ENCODE measurements around the gene SGCE.

The SGCE gene

DNA sequence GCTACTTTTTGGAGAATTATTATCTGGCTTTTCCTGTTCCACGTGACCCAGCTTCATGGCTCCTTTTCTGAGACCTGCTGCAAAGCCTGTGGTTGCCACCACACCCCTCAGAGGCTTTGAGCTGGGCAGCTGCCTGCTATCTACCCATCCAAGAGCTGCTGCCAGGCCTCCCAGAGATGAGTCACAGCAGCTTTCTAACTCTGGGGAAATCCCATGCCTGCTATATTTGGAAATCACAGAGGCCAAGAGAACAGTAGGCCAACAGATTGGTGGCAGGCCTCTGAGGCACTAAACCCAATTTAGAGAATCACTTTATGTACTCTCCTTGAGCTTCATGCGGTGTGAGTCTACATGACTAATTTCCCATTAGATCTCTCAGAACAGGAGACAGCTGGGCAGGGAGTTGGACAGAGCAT lies 35.2 kb downstream of the SGCE start:
- FAIRE-seq, result no peak

DNA sequence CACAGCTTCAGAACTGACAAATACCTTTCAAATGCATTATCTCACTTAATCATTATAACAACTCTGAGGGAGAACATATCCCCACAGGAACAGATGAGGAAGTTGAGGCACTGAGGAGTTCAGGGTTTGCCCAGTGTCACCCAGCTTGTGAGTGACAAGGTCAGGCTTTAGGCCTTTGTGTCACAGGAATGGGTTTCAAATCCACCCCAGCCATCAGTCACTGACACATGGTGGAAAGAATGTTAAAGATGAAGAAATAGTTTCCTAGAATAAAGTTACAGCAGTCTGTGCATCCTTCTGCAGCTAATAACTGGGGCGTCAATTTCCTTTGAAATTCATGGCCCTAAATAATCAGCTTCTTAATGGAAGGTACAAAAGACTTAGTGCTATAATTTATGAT lies 37.8 kb downstream of the SGCE start:
- FAIRE-seq, result no peak

DNA sequence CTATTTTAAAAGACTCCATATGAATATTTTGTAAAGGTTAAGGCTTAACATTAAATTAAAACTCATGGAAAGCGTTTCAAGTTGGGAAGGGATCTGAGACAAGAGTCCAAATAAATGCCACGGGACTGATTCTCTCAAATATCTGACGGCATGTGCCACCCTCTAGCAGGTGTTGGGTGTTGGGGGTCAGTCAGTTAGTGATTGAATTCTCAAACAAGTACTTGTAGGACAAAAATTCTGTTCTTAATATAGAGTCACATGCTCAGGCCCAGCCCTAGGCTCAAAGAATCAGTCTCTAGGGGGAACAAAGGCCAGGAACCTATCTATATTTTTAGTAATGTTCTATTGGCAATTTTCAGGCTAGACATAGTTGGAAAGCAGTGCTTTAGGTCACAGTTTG lies 39.1 kb downstream of the SGCE start:
- FAIRE-seq, result no peak

DNA sequence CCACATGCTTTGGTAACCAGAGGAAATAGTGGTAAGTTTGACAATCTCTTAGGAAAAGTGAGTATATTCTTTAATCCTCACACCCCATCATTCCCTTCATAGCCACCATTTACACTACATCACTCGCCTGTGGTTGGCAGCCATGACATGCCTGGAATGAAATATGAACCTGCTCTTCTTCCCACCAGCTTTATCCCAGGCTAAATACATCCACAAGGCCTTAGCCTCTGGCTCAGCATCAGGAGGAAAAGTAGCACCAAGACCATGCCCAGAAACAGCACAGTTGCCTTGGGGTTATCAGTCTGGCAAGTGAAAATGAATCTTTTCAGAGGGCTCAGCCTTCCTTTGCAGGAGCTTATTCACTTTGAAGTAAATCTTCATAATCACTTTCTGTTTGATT lies 40.3 kb downstream of the SGCE start:
- FAIRE-seq, result no peak

DNA sequence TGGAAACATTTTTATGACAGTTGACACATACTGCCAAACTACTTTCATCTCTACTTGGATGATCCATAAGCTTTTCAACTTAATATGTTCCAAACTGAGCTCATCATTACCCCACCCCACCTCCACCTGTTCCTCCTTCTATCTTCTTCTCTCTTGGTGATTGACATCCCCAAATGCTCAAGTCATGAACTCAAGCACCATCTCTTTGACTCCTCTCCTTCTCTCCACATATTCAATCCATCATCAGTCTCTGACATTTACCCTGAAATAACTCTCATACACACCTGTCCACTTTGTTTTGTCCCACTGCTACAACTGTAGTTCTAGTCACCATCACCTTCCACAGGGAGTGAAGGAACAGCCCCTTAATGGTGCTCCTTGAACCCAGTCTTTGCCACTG lies 43.3 kb downstream of the SGCE start:
- no peak for FAIRE-seq

DNA sequence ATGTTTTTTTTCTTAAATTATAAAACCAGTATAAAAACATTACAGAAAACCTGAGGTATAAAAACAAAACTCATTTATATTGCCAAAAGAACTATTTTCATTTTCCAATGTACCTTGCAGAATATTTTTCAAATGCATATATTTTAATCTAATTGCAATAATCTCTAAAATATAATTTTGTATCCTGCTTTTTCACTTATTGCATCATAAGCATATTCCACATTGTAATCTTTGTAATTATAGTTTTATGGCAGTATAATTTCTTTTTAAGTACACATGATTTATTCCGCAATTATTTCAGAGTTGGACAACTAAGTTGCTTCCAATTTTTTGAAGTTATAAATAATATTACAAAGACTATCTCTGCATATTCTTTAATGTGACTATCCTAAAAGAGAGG lies 43.7 kb downstream of the SGCE start:
- no peak for FAIRE-seq

DNA sequence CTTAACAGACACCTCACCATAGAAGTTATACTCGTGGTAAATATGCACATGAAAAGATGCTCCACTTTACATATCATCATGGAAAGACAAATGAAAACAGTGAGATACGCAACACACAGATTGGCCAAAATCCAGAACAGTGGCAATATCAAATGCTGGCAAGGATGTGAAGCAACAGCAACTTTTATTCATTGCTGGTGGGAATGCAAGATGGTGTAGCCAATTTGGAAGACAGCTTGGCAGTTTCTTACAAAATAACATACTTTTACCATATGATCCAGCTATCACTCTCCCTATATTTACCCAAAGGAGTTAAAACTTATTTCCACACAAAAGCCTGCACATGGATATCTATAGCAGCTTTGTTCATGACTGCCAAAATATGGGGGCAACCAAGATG lies 46.4 kb downstream of the SGCE start:
- FAIRE-seq, result no peak

DNA sequence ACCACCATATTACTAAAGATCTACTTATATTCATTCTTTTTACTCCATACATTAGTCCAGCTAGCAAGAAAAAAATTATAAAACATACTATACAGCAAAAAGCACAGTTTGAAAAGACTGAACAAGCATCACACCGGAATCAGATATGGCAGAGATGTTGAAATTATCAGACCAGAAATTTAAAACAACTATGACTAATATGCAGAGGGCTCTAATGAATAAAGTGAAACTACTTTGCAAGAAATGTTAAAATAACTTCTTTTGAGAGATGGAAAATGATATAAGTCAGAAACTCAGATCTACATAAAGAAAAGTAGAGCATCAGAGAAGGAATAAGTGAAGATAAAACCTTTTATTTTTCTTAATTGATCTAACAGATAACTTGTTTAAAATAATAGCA lies 50.9 kb downstream of the SGCE start:
- peak; percentile 88 for FAIRE-seq

DNA sequence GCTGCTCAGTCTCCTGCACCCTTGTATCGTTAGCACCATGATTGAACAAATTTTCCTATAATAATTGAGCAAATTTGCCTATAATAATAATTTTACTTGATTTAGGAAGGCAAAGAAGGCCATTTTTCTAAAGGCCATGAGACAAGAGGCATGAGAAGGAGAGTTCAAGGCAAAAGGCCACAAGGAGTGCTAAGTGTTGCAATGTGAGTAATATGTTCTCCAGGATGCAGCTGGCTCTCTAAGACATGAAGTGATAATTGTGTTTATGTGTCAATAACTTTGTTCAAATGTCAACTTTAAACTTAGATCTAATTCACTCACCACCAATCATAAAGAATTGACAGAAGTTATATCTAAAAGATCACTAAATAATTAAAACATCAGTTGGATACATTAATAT lies 53.8 kb downstream of the SGCE start:
- no peak for FAIRE-seq

DNA sequence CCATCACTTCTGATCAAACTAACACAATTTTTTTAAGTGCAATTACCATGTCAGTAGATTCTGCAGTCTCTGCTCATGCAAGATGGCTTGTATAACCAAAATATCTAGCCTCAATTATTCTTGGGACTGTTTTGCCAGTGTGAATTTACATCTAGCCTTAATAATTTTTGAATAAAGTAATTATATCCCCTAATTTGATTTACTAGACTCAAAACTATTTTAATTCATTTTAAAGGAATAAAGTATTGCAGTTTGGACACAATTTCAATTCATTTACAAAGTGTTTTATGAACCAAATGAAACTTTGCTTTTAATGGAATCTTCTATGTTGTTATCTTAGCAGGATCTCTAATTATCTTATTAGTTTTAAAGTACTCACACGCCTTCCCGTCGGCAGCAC lies 55.7 kb downstream of the SGCE start:
- no peak for FAIRE-seq

DNA sequence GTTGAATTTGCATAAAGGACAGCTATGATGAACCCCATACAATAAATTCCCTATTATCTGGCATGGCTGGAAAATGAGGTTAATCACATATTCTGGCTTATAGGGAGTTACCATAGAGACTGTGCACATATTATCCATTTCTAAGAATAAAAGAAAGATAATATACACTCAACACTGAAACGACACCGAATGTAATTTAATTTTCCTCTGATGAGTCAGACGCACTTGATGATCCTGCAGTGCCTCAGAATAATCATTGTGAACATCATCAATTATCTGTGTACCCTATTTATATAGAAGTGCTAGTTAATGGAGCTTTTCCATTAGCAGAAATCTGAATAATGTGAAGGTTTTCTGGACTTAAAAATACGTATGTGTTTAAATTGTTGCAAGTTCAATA lies 60.2 kb downstream of the SGCE start:
- no peak for FAIRE-seq

DNA sequence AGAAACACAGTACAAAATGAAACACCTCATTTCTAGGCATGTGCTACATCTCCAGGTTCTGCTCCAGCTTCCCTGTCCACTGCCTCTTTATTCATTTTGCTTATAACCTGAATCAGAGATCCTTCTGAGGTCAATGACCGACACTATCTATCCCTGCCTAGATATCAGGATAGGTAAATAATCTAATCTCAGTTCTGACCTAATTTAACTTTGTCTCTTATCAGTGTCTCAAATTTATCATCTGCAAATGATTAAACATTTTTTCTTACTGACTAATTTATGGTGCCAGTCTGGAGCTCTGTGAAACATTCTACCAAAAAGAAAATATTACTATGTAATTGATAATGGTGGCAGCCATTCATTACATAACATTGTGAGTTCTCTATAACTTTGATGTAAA lies 61.1 kb downstream of the SGCE start:
- no peak for FAIRE-seq

DNA sequence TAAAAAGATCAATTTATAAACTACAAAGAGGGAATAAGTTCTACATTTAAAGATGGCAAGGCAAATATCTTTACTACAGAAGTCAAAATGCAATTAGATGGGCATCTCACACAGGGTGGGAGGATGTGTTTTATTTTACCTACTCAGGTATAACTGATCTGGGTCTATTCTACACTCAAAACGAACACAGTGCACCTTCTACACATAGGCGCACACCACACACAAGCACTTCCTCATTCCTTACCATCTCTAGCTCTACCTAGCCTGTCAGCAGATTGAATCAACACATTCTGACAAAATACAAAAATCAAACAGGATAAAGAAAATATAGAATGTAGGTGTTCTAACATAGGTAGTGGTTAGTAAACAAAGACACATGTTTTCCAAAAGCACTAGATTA lies 64.8 kb downstream of the SGCE start:
- FAIRE-seq, result no peak

DNA sequence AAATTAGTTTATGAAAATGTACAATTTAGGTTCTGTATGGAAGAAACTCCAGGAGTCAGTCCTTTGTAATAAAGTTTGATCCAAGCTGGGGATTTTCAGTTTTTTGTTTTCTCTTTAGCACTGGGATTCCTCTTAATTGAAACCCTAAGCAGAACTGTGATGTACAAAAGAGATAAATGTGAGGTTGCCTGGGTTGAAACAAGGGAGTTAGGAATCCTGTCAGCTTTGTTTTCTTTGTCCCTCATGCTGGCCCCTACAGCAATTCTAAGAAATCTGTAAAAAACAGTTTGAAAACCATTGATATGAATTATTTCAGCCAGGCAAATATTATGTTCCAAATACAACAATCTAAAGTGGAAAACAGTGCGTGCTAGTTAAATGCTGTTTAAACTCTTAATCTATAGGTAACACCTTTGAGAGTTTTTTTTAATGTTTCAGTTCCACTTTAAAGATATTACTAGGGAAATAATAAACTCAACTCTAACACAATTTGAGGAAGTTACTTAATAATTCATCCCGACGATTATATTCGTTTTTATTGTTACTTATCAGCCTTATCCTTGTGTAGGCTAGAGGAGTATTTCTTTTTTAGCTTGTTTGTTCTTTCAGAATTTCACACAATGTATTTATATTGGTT lies 65.3 kb downstream of the SGCE start:
- no peak for FAIRE-seq

DNA sequence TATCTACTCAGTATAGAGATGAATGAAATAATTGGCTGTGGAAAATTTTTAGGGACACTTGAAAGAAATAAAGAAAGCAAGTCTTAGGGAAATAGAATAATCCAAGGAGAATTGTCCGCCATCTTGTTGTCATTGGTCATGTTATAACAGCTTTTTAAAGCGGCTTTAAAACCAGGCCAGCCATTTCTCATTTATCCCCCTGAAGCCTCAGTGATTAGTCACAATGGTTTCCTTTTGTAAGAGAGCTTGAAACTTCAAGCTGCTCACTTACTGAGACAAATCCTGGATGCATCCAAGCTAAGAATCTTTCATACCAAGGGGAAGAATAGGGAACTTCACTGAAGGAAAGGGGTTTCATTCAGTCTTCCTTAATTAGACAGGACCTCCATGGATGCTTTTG lies 67.9 kb downstream of the SGCE start:
- FAIRE-seq, result no peak

DNA sequence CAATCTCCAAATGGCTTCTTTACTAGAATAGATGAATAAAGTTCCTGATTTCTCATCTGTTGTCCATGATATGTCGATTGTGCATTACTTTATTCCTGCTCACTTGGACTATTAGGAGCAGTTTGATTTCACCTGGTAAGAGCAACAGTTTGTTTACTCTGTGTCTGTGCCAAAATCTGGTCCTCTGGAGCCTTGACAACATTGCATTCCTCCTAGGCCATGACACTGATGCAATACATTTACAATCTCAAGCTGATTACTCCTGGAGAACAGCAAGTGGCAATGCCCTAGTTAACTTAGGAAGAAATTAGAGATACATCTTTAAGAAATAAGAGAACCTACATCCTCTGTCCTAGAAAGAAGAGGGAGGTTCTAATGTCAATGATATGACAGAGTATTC lies 71.8 kb downstream of the SGCE start:
- FAIRE-seq, result no peak

DNA sequence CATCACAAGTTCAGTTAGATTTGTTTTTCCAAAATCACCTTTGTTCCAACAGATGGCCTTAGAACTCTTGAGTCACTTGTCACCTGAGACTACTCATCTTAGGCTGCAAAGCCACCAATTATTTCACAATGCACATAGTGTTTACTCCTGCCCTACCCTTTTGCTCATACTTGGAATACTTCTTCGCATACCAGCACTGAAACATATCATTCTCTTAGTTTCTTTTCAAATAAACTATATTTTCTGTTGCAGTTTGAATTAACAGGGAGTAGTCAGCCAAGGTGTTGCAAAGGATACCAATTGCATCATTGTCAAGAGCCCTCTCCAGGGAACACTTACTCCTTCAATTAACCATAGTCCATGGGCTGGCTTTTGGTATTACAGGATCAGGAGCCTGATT lies 75.3 kb downstream of the SGCE start:
- no peak for FAIRE-seq

DNA sequence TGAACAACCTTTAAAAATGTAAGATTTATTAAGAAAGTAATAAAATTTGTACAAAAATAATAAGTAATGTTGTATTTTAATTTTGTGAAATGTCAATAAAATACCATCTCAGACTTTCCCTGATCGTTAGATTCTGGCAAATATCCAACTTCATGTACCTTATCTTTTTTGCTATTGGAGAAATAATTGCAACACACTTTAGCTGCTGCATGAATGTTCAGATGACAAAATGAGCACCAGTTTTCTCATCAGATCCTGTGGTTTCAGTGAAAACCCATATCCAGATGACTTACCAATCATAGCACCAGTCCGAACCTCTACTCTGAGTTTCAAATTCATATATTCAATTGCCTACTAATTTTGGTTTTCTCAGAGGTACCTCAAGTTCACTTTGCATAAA lies 76.5 kb downstream of the SGCE start:
- peak; percentile 34 for FAIRE-seq

DNA sequence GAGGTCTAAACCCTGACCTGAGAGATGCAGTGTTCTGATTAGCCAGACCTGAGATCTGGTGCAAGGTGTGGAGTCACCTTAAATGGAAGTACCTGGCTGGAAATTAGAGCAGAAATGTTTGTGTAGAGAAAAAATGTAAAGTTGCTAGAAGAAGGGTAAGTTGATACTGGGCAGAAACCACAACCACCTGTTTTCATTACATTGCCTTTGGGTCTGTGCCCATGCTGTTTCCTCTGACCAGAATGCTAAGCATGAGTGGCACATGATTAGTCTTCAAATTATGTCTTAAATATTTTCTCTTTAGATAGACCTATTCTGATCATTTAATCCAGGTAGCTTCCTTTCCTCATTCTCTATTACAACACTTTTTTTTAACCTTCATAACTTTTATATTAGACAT lies 77.3 kb downstream of the SGCE start:
- FAIRE-seq, result no peak

DNA sequence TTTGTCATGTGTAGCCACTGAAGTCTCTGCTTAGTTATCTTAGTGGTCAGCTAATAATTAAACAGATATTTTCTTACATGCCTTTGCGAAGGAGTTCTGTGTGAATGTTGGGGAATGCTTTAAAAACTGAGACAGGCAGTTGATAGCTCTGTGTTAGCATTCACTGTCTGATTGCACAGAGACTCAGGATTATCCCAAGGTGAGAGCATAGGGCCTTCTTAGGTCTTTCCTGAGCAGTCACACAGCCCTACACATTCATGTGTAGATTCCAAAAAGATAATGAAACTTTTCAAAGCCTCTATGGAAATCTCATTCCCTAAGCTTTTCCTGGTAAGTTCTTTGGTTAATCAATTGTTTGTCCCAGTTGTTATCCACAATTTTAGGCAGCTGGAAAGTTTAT lies 78.6 kb downstream of the SGCE start:
- FAIRE-seq, result no peak

DNA sequence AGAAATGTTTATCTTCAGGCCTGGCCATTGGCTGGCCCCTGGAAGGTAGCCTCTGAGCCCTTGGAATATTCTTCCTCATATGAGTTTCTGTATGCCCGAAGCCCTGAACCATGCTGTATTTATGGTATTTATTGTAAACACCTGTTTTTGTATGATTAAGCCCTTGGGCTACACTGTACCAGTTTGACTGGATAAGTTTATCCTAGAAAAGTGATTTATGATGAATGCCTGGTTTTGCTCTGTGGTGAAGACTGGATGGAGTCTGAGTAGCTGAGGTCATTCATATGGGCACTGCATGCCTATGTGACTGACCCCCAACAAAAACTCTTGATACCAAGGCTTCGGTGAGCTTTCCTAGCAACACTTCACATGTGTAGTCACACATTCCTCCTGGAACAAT lies 79.6 kb downstream of the SGCE start:
- no peak for FAIRE-seq

DNA sequence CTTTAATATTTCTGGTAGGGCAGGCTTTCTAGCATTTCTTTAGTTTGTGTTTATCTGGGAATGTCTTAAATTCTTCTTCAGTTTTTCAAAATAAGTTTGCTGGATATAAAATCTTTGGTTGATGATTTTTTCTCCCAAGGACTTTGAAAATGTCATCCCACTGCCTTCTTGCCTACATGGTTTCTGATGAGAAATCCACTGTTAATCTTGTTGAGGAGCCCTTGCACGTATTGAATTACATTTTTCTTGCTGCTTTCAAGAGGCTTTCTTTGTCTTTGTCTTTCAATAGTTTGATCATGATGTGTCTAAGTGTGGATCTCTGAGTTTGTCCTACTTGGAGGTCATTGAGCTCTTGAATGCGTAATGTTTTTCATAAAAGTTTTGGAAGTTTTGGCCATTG lies 80.3 kb downstream of the SGCE start:
- FAIRE-seq, result no peak

DNA sequence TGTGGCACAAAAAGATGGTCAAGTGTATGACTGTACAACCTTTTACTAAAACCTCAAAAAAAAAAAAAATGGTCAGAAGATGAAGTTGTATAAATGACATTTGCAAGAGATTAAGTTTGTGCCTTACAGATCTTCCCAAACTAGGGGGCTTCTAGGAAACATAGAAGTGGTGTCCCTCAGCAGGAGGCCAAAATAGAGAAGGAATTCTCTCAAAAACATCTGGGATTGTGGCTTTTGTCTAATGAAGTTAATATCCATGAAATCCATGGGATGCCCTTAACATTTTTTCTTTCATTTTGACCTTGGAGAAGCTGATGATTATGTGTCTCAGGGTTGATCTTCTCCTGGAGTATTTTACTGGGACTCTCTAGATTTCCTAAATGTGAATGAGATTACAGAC lies 84.1 kb downstream of the SGCE start:
- no peak for FAIRE-seq

DNA sequence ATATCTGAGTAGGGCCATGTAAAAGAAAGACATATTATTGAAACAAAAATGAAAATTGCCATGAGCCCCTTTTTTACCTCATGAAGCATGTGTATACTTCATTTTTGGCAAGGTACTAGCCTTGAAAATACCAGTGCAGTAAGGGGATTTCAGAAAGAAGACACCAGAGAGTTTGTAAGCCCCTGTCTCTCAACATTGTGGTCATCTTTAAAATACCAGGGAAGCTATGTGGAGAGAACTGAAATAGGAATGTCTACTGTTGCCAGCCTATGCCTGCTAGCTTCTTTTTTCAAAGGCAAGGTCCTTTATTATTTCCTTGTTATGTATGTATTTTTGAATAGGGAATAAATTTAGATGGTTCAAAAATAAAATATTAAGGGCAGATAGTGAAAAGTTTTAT lies 88.5 kb downstream of the SGCE start:
- FAIRE-seq, result no peak

DNA sequence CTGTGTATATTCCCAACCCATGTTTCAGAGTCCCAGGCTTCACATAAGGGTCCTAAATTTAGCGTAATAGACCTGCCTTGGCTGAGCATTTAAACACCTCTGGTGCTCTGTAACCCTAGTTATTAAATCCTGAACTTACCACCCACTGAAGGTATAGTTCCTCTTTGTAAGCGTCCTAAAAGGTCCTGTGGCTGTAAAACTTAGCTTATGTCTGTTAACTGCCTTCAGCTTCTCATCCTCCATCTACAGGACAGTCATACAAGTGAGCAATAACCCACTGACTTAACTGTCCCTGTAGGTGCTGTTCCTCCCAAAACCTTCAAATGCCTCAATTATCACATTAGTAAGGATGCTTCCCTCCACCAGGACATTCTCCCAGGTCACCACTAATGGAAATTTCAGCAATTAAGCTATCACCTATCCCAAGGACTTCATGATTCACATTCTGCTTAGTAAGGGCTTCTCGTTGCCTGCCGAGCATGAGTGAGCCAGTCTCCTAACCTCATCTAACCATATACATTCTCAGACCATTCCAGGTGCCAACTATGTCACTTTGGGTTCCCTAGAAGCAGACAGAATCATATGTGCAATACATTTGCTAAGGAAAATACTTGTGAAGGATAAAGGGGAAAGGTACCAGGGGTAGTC lies 90.6 kb downstream of the SGCE start:
- no peak for FAIRE-seq

Data from A204.1 (cell line).